ENCODE measurements around the gene FAM3B.

The FAM3B gene

DNA sequence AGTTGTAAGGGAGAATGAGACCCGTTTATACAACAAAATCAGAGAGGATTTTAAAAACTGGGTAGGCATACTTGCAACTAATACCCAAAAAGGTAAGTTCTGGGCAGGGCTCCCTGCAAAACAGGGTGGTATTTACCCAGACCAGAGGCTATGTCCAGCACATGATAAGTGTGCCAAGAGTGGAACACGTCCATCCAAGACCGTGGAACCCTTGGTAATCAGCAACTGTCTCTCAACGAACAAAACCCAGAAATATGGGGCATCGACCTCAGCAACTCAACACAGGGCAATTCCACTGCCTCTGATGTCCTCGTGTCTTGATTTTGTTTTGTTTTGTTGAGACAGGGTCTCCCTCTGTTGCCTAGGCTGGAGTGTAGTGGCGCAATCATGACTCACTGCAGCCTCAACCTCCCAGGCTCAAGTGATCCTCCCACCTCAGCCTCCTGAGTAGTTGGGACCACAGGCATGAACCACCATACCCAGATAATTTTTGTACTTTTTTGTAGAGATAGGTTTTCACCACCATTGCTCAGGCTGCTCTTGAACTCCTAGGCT, 82.7 kb downstream of the FAM3B start:
- no peak for DNase-seq

- no peak for DNase-seq
Measured at GRCh38 chr21:41402231-41402630, 85.6 kb downstream of the FAM3B start.

DNA sequence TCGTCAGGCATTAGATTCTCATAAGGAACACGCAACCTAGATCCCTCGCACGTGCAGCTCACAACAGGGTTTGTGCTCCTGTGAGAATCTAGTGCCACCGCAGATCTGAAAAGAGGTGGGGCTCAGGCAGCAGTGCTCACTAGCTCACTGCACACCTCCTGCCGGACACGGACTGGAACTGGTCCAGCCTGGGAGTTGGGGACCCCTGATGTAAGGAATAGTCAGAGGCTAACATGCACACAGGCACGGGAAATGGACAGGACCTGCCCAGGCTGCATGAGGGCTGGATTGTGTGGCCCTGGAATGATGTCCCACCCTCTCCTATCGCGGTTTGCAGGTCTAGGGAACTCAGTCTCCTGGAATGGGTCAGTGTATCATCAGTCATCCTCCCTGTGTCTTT, 86.2 kb downstream of the FAM3B start:
- no peak for DNase-seq

DNA sequence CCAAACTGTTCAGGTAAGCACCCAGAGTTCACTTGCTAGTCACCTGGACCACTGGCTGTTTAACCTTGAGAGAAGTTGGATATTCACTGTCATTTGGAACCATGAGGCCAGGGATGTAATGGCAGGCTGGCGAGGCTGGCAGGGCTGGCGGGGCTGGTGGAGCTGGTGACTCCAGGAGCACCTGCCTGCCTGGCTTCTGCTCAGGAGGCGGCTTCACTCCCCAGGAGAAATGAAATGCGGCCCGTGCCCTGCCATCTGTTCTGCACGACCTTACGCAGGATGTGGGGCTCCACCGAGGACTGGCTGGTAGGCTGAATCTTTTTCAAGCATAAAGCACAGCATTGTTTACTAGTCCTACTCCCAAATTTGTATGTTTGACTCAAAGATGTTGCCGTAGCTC, 86.7 kb downstream of the FAM3B start:
- DNase-seq = no peak

GRCh38 chr21:41403966-41404365, 87.4 kb downstream of the FAM3B start:
- DNase-seq = no peak

DNA sequence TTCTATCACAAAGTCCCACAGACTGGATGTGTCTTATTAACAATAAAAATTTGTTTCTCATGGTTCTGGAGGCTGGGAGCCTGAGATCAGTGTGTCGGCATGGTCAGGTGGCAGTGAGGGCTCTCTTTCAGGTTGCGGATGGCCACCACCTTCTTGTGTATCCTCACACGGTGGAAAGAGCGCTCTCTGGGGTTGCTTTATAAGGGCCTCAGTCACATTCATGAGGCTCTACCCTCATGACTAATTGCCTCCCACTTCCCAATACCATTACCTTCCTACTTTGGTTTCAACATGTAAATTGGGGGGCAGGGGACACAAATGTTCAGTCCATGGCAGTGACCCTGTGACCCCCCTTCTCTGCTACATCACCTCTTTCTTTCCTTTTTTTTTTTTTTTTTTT, 88.7 kb downstream of the FAM3B start:
- no peak for DNase-seq

GRCh38 chr21:41406340-41406739, 89.7 kb downstream of the FAM3B start:
- no peak for DNase-seq
